GM18867 (cell line): ENCODE results near the gene SUPT20H.
"Not testable (repeated sequence)": the region's sequence is repeated elsewhere in the genome, so short reads cannot be mapped to it uniquely, and the experiment has no call there.

ENCODE experiments used
- ATAC-seq: cut with Tn5 transposase; IDR thresholded peaks from one replicate; pipeline ENCODE4 v1.9.1; 2021; ENCODE audit warnings: mild to moderate bottlenecking, moderate library complexity; ENCODE audit not compliant: unreplicated experiment

The SUPT20H gene

GRCh38 chr13:37070145-37070695 lies 10.7 kb upstream of the SUPT20H start:
- no peak for ATAC-seq

GRCh38 chr13:37069597-37070103 lies 10.2 kb upstream of the SUPT20H start:
- no peak for ATAC-seq

GRCh38 chr13:37068962-37069361 lies 9.5 kb upstream of the SUPT20H start:
- no peak for ATAC-seq

GRCh38 chr13:37067874-37068273 lies 8.4 kb upstream of the SUPT20H start:
- peak; percentile 77 for ATAC-seq

GRCh38 chr13:37065890-37066526 lies 6.5 kb upstream of the SUPT20H start:
- ATAC-seq = no peak

- peak; percentile 30 for ATAC-seq
Observed at GRCh38 chr13:37059848-37060192, 332 bp upstream of the SUPT20H start.

GRCh38 chr13:37056228-37056627 lies 3.3 kb downstream of the SUPT20H start:
- ATAC-seq = not testable (repeated sequence)

GRCh38 chr13:37053111-37053510 lies 6.4 kb downstream of the SUPT20H start:
- ATAC-seq = not testable (repeated sequence)

- no peak for ATAC-seq
Observed at GRCh38 chr13:37049810-37050209, 9.7 kb downstream of the SUPT20H start.

- no peak for ATAC-seq
Observed at GRCh38 chr13:37047846-37048245, 11.6 kb downstream of the SUPT20H start.

- ATAC-seq = no peak
Observed at GRCh38 chr13:37047032-37047431, 12.5 kb downstream of the SUPT20H start.

GRCh38 chr13:37046062-37046461 lies 13.4 kb downstream of the SUPT20H start:
- no peak for ATAC-seq

GRCh38 chr13:37040789-37041188 lies 18.7 kb downstream of the SUPT20H start:
- ATAC-seq = no peak

- no peak for ATAC-seq
Observed at GRCh38 chr13:37039896-37040295, 19.6 kb downstream of the SUPT20H start.

- no peak for ATAC-seq
Observed at GRCh38 chr13:37037241-37037640, 22.2 kb downstream of the SUPT20H start.

GRCh38 chr13:37029617-37030016 lies 29.9 kb downstream of the SUPT20H start:
- ATAC-seq = no peak

- ATAC-seq = no peak
Observed at GRCh38 chr13:37027639-37028038, 31.8 kb downstream of the SUPT20H start.

- no peak for ATAC-seq
Observed at GRCh38 chr13:37026771-37027170, 32.7 kb downstream of the SUPT20H start.

- ATAC-seq = no peak
Observed at GRCh38 chr13:37023871-37024270, 35.6 kb downstream of the SUPT20H start.

GRCh38 chr13:37014609-37015008 lies 44.9 kb downstream of the SUPT20H start:
- no peak for ATAC-seq

- ATAC-seq = no peak
Observed at GRCh38 chr13:37011788-37012187, 47.7 kb downstream of the SUPT20H start.

GRCh38 chr13:37011002-37011401 lies 48.5 kb downstream of the SUPT20H start:
- ATAC-seq = no peak

- ATAC-seq = no peak
Observed at GRCh38 chr13:37010424-37010823, 49.1 kb downstream of the SUPT20H start.
